Measurements from ENCODE around the gene ABTB2. TPM values are rescaled to one million over a fixed set of nuclear protein-coding genes. Genes with fewer than 3 reads are reported as not detected.

Gene ABTB2
- total RNA-seq, 2 experiments from 2014 or later: 0.06 to 0.09 TPM

DNA sequence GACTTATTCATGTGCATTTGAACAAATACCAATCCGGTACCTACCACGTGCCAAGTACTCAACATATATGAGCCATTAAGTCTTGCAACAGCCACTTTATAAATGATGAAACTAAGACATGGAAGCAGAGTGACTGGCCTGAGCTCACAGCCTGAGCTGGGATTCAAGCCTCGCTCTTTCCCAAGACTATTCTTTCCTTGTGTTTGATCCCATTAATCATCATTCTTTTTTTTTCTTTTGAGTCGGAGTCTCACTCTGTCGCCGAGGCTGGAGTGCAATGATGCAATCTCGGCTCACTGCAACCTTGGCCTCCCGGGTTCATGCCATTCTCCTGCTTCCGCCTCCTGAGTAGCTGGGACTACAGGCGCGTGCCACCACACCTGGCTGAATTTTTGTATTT lies 119.3 kb downstream of the ABTB2 start:
- DNase-seq (ENCODE audit: low spot score): no peak
- Histone ChIP-seq H3K79me2 (ENCODE audit: insufficient read depth, low read depth, low read length) (no peaks in the 10 kb centered on the region), H3K9me3 (ENCODE audit: low read length) (no peaks in the 10 kb centered on the region), H2AFZ (ENCODE audit: low read length) (no peak overlapping the region), H3K27ac (ENCODE audit: low read depth, low read length, poor library complexity, severe bottlenecking) (no peak overlapping the region), H3K9me2 (ENCODE audit: insufficient read depth, low read length) (no peaks in the 10 kb centered on the region), H4K20me1 (ENCODE audit: insufficient read depth, low read length) (no peaks in the 10 kb centered on the region), H3K4me1 (ENCODE audit: insufficient read depth, low read length, poor library complexity, severe bottlenecking) (peaks cover 35% of the 10 kb centered on the region), H3K4me3 (ENCODE audit: low read depth, low read length, poor library complexity, severe bottlenecking) (no peak overlapping the region), H3K4me2 (ENCODE audit: low read length) (no peak overlapping the region), H3K36me3 (ENCODE audit: insufficient read depth, low read length) (no peaks in the 10 kb centered on the region)
- ChIA-PET CTCF (ENCODE audit: unreplicated experiment) (no interaction called here), POLR2A (interaction anchor here (0.8 to 1.2 kb wide), 2 partner anchors 19 to 108 kb away, joined by 4 to 5 read pairs; no protein-coding TSS in a partner anchor)
- TF ChIP-seq, protein P1, sequence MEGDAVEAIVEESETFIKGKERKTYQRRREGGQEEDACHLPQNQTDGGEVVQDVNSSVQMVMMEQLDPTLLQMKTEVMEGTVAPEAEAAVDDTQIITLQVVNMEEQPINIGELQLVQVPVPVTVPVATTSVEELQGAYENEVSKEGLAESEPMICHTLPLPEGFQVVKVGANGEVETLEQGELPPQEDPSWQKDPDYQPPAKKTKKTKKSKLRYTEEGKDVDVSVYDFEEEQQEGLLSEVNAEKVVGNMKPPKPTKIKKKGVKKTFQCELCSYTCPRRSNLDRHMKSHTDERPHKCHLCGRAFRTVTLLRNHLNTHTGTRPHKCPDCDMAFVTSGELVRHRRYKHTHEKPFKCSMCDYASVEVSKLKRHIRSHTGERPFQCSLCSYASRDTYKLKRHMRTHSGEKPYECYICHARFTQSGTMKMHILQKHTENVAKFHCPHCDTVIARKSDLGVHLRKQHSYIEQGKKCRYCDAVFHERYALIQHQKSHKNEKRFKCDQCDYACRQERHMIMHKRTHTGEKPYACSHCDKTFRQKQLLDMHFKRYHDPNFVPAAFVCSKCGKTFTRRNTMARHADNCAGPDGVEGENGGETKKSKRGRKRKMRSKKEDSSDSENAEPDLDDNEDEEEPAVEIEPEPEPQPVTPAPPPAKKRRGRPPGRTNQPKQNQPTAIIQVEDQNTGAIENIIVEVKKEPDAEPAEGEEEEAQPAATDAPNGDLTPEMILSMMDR (conservative IDR thresholded peaks at IDR 0.05; ENCODE audit: low read length): no peak
- TF ChIP-seq EZH2phosphoT487 (IDR thresholded peaks at IDR 0.05; ENCODE audit: borderline replicate concordance, low read depth, low read length): no peak
- BruUV-seq (replicated peaks): no TSS peak
- intact Hi-C loops (cut with micrococcal nuclease; ENCODE audit: unreplicated experiment): loop anchor here (10.0 kb wide), 1 partner anchor 64 kb away; no protein-coding TSS in a partner anchor

GRCh38 chr11:34236572-34236971 lies 121.2 kb downstream of the ABTB2 start:
- Histone ChIP-seq H3K9me2 (ENCODE audit: insufficient read depth, low read length) (no peaks in the 10 kb centered on the region), H3K4me3 (ENCODE audit: low read depth, low read length, poor library complexity, severe bottlenecking) (no peak overlapping the region), H3K4me2 (ENCODE audit: low read length) (no peak overlapping the region), H3K79me2 (ENCODE audit: insufficient read depth, low read depth, low read length) (no peaks in the 10 kb centered on the region), H3K4me1 (ENCODE audit: insufficient read depth, low read length, poor library complexity, severe bottlenecking) (peaks cover 37% of the 10 kb centered on the region), H4K20me1 (ENCODE audit: insufficient read depth, low read length) (no peaks in the 10 kb centered on the region), H3K36me3 (ENCODE audit: insufficient read depth, low read length) (no peaks in the 10 kb centered on the region), H3K9me3 (ENCODE audit: low read length) (no peaks in the 10 kb centered on the region), H2AFZ (ENCODE audit: low read length) (no peak overlapping the region), H3K27ac (ENCODE audit: low read depth, low read length, poor library complexity, severe bottlenecking) (no peak overlapping the region)
- no peak for TF ChIP-seq EZH2phosphoT487 (IDR thresholded peaks at IDR 0.05; ENCODE audit: borderline replicate concordance, low read depth, low read length)
- TF ChIP-seq, protein P1 (conservative IDR thresholded peaks at IDR 0.05; ENCODE audit: low read length): no peak
- ChIA-PET CTCF (ENCODE audit: unreplicated experiment) (no interaction called here), POLR2A (interaction anchor here (0.6 to 1.0 kb wide), 2 partner anchors 60 to 343 kb away, joined by 3 read pairs; no protein-coding TSS in a partner anchor)
- intact Hi-C loops (cut with micrococcal nuclease; ENCODE audit: unreplicated experiment): loop anchor here (10.0 kb wide), 1 partner anchor 62 kb away; no protein-coding TSS in a partner anchor
- no TSS peak for BruUV-seq (replicated peaks)
- no peak for DNase-seq (ENCODE audit: low spot score)

DNA sequence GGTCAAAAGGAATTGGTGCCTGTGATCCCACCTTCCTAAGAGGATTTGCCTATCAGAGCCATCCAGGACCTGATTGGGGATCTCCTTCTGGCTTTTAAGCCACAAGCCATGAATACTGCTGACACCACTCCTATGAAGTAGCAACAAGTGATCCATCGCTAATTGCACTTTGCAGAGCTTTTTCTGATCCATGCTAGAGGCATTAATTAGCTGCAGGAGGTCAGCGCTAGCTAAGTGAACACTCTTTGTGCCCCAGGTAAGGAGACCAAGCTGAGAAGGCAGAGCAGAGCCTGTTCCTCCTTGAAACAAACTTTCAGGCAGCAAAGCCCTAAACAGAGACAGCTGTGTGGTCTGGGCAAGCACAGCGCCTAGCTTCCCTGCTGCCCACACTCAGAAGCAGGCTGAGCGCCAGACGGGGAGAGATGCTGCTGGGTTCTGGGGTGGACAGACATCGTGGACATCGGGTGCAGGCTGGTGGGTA lies 122.2 kb downstream of the ABTB2 start:
- H3K4me2 ChIP-seq (ENCODE audit: low read length): no peak overlapping the region
- H4K20me1 ChIP-seq (ENCODE audit: insufficient read depth, low read length): no peaks in the 10 kb centered on the region
- CTCF ChIA-PET (ENCODE audit: unreplicated experiment): no interaction called here
- H3K36me3 ChIP-seq (ENCODE audit: insufficient read depth, low read length): no peaks in the 10 kb centered on the region
- H3K4me3 ChIP-seq (ENCODE audit: low read depth, low read length, poor library complexity, severe bottlenecking): no peak overlapping the region
- DNase-seq (ENCODE audit: low spot score): no peak
- H3K79me2 ChIP-seq (ENCODE audit: insufficient read depth, low read depth, low read length): no peaks in the 10 kb centered on the region
- intact Hi-C loops (cut with micrococcal nuclease; ENCODE audit: unreplicated experiment): loop anchor here (10.0 kb wide), 1 partner anchor 61 kb away; no protein-coding TSS in a partner anchor
- no TSS peak for BruUV-seq (replicated peaks)
- H2AFZ ChIP-seq (ENCODE audit: low read length): no peak overlapping the region
- H3K9me3 ChIP-seq (ENCODE audit: low read length): no peaks in the 10 kb centered on the region
- POLR2A ChIA-PET: no interaction called here
- no peak overlapping the region for H3K27ac ChIP-seq (ENCODE audit: low read depth, low read length, poor library complexity, severe bottlenecking)
- peaks cover 31% of the 10 kb centered on the region for H3K4me1 ChIP-seq (ENCODE audit: insufficient read depth, low read length, poor library complexity, severe bottlenecking)
- no peaks in the 10 kb centered on the region for H3K9me2 ChIP-seq (ENCODE audit: insufficient read depth, low read length)
- TF ChIP-seq, protein P1 (conservative IDR thresholded peaks at IDR 0.05; ENCODE audit: low read length): no peak
- TF ChIP-seq EZH2phosphoT487 (IDR thresholded peaks at IDR 0.05; ENCODE audit: borderline replicate concordance, low read depth, low read length): no peak
